Liver (tissue), 3 donors: Measurements from ENCODE around the gene KIAA1191.

Experiments
- HNF4G ChIP-seq: IDR thresholded peaks from 2 replicates; pipeline ENCODE4 v1.6.1; 2016; ENCODE audit warnings: antibody characterized with exemption
- JUND ChIP-seq, 2 donors: IDR thresholded peaks; 2 replicates each; pipeline ENCODE4 v1.6.1; 2016; ENCODE audit warnings: antibody characterized with exemption in 2 of 2
- RAD21 ChIP-seq, 2 donors: IDR thresholded peaks; 2 replicates each; pipeline ENCODE4 v1.6.1; 2016; ENCODE audit warnings: antibody characterized with exemption in 2 of 2, mild to moderate bottlenecking in 2 of 2
- YY1 ChIP-seq: IDR thresholded peaks from 2 replicates; pipeline ENCODE4 v1.6.1; 2016; ENCODE audit warnings: antibody characterized with exemption, mild to moderate bottlenecking
- TF ChIP-seq, protein P1 (sequence below): IDR thresholded peaks from 2 replicates; pipeline ENCODE4 v1.6.1; 2016; ENCODE audit warnings: antibody characterized with exemption
- TF ChIP-seq, protein P2 (sequence below): fragments of 150-350 bp; IDR thresholded peaks from 2 replicates; pipeline ENCODE4 v1.5.1; 2017; ENCODE audit warnings: improper control_type of control experiment, low read depth, low read length; ENCODE audit not compliant: missing input control
- donor health status: healthy.
- donor health status: healthy.

DNA sequence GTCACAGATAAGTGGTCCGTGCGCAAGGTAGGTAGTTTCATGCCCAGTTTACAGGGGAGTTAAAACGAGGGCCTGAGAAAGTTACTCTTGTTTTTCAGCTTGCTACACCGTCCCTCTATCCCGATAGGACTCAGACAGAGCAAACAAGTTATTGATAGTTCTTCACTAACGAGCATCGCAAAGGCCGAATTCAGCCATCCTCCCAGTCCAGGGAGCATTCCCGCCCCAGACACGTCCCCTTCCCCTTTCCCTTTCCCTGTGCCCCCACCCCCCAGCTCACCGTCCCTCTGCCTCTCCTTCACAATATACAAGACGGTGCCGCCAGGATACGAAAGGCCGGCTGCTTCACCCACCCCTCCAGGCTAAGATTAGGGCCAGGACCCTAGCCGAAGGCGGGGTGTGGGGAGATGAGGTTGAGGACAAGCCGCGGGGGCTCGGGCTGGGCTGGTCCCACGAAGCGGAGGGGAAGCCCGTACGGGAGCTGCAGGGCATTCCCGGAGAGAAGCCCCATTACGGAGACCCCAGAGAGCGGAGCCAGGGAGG lies 599 bp downstream of the KIAA1191 start:
- TF ChIP-seq, protein P1, sequence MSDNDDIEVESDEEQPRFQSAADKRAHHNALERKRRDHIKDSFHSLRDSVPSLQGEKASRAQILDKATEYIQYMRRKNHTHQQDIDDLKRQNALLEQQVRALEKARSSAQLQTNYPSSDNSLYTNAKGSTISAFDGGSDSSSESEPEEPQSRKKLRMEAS: no peak
- no peak for TF ChIP-seq YY1
- TF ChIP-seq HNF4G: no peak
- TF ChIP-seq, protein P2, sequence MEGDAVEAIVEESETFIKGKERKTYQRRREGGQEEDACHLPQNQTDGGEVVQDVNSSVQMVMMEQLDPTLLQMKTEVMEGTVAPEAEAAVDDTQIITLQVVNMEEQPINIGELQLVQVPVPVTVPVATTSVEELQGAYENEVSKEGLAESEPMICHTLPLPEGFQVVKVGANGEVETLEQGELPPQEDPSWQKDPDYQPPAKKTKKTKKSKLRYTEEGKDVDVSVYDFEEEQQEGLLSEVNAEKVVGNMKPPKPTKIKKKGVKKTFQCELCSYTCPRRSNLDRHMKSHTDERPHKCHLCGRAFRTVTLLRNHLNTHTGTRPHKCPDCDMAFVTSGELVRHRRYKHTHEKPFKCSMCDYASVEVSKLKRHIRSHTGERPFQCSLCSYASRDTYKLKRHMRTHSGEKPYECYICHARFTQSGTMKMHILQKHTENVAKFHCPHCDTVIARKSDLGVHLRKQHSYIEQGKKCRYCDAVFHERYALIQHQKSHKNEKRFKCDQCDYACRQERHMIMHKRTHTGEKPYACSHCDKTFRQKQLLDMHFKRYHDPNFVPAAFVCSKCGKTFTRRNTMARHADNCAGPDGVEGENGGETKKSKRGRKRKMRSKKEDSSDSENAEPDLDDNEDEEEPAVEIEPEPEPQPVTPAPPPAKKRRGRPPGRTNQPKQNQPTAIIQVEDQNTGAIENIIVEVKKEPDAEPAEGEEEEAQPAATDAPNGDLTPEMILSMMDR: no peak
- TF ChIP-seq RAD21 (IDR thresholded peaks at IDR 0.05): no peak
- no peak for TF ChIP-seq JUND (IDR thresholded peaks at IDR 0.05)
